Ecto neural progenitor cell (in vitro differentiated cells): Measurements from ENCODE around the gene ADAMTS12.

Experiments
- DNase-seq: peaks from one replicate; pipeline ENCODE4 v3.0.0-alpha.2; 2018; ENCODE audit warnings: low spot score

The ADAMTS12 gene

DNA sequence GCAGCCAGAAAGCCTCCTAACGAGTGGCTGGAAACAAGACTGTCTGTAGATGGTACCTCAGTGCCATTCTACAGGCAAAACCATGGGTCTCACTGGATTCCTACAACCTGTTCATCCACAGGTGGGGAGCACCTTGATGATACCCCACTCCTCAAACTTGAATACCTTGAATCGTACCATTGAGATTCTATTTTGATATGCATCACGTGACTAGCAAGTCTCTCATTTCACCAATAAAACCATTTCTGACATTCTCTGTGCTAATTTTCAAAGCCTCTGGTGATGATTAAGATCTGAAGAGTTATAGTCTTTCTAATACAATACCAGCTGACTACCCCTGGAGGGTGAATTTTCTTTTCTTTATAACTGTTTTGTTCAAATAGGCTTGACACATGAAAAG lies 188.9 kb downstream of the ADAMTS12 start:
- DNase-seq, result no peak

DNA sequence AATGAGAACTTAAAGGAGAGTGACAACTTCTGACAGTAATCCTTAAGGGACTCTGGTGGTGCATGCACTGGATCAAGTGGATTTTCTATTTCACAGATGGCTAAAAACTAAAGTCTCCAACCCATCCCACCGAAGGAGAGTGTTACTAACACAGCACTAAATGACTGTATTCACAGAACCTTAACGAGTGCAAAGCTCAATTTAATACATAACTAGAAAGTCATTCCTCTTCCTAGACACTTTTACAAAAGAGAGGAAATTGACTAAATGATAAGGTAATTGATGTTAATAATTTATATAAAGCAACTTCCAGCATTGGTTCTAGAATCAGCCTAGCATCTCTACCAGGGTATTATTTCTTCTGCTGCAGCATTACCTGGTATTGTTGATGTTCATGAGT lies 189.8 kb downstream of the ADAMTS12 start:
- DNase-seq, result no peak

- no peak for DNase-seq
Measured at GRCh38 chr5:33701251-33701650, 190.5 kb downstream of the ADAMTS12 start.

GRCh38 chr5:33696411-33696810 lies 195.4 kb downstream of the ADAMTS12 start:
- DNase-seq, result no peak

GRCh38 chr5:33692980-33693379 lies 198.8 kb downstream of the ADAMTS12 start:
- DNase-seq, result no peak

DNA sequence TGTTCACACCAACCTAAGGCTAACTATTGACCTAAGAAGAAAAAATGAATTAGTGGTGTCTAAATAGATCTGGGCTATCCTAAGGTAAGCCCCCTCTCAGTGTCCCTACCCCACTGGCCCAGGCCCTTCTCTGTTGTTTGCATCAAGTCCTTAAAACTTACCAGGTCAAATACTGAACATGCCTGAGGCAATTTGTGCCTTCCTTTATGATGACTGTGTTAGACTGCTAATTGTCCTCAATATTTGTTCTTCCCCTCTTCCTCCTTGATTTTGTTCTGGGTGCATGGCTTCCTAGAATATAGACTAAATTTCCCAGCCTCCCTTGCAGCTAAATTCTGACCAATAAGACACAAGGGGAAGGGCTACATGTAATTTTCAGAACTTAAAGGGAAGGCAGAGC lies 199.9 kb downstream of the ADAMTS12 start:
- no peak for DNase-seq

- no peak for DNase-seq
Measured at GRCh38 chr5:33690374-33691135, 201.2 kb downstream of the ADAMTS12 start.

DNA sequence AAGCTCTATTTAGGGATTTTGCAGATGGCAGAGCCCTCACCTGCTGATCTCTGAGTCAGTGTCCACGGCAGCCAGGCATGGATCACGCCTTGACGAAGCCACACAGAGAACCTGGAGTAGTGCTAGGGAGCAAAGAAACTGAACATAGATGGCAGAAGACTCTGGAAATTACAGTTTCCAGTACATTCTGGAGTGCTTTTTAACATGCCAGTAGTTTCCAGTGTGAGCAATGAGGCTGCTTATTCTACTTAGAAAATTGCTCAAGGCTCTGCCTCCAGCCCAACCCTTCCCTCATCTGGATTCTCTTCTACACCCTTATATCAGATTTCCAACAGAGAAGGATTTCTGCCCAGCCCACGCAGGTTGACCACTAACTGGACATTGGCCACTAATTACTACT lies 203.3 kb downstream of the ADAMTS12 start:
- DNase-seq, result no peak

GRCh38 chr5:33688066-33688465 lies 203.7 kb downstream of the ADAMTS12 start:
- no peak for DNase-seq

- DNase-seq, result no peak
Measured at GRCh38 chr5:33685873-33686755, 205.7 kb downstream of the ADAMTS12 start.

GRCh38 chr5:33684496-33685159 lies 207.2 kb downstream of the ADAMTS12 start:
- DNase-seq, result no peak

GRCh38 chr5:33679791-33680190 lies 212.0 kb downstream of the ADAMTS12 start:
- DNase-seq, result no peak

GRCh38 chr5:33675958-33676464 lies 215.8 kb downstream of the ADAMTS12 start:
- no peak for DNase-seq

- no peak for DNase-seq
Measured at GRCh38 chr5:33671700-33672291, 220.0 kb downstream of the ADAMTS12 start.

DNA sequence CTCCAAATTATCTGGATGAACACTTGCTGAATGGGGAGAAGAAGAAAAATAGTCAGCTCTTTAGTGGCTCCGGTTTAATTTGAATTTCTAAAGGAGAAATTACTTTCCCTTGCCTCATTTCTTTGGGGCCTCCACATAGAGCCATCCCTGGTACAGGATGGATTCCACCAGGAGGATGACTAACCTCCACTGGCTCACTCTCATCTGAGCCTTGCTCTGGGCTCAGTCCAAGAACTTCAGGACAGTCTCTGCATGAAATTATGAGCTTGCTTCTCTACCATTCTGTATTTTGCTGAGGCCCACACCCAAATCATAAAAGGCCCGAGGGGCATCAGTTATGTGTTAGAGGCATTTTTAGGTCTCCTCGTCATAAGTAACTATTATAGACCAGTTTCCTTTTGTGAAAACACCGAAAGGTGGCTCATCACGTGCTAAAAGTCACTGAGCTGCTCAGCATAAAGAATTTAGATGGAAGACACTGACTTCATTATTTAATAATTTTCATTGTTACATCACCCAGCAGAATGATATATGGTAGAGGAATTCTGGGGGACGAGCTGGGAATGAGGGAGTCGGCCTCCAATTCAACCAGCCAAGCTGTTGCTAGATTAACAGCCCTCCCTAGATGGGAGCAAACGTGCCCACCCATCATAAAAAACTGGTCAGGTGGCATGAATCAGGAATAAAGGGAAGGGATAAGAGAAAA lies 228.9 kb downstream of the ADAMTS12 start:
- no peak for DNase-seq

GRCh38 chr5:33659526-33660169 lies 232.1 kb downstream of the ADAMTS12 start:
- DNase-seq, result no peak

DNA sequence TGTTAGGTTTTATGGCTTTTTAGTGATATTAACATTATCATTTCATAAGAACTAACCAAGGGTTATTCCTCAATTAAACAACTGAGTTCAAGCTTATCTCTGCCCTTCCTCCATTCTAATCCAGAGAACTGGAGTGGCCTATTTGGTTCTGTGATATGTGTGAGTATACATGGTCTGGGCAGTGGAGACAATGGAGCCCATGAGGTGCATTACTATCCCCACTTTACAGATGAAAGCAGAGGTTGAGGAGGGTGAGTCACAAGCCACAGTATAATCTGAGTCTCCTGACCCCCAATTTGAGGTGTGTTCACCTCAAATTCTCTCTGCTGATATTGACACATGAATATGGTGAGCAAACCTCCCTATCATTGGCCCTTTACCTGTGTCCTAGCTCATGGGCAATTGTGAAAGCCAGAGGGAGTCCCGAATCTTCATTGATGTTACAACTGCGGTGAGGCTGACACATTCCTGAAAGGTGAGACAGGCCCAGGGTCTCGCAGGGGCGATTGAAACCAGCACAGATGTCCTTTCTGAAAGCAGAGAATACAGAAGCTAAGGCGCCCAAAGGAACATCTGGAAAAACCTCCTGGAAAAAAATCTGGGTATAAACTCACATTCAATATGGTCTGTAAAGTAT lies 233.9 kb downstream of the ADAMTS12 start:
- DNase-seq, result no peak

- DNase-seq, result no peak
Measured at GRCh38 chr5:33657176-33657575, 234.6 kb downstream of the ADAMTS12 start.

- no peak for DNase-seq
Measured at GRCh38 chr5:33650911-33651310, 240.9 kb downstream of the ADAMTS12 start.
